A673 (cell line): ENCODE measurements around the gene LGALS16. TPM values are rescaled to one million over a fixed set of nuclear protein-coding genes. Genes with fewer than 3 reads are reported as not detected.
A peak's percentile ranks its signal among the peaks of the same experiment; 100 is the strongest.

ENCODE experiments used
- BruUV-seq: library from RNA; stranded (reverse); fragments of 400-500 nt; replicated peaks from 2 replicates; lab custom pipeline; 2021; lab: Mats Ljungman, UMichigan
- CTCF ChIA-PET: fragments of 300-600 bp; sonication (Branson Sonifier 250); formaldehyde crosslinking; loops from one replicate; lab custom pipeline; 2022; ENCODE audit warnings: antibody characterized with exemption; lab: Charles Lee
- POLR2A ChIA-PET: fragments of 300-600 bp; sonication (Branson Sonifier 250); formaldehyde crosslinking; loops from one replicate; lab custom pipeline; 2022; ENCODE audit warnings: antibody characterized with exemption; ENCODE audit not compliant: low non-redundant PET; lab: Charles Lee
- DNase-seq: peaks from one replicate; pipeline ENCODE4 v3.0.0-alpha.2; 2015; ENCODE audit warnings: low spot score
- H3K27ac ChIP-seq: fragments of 200-600 bp; sonication (generic); 2 replicates; pipeline ENCODE4 v1.5.1; 2016; ENCODE audit warnings: mixed run types, low read depth, mild to moderate bottlenecking, mixed read lengths, antibody characterized with exemption, low read length; ENCODE audit not compliant: poor library complexity, severe bottlenecking
- H3K27me3 ChIP-seq: fragments of 200-600 bp; sonication (generic); replicated peaks from 2 replicates; pipeline ENCODE4 v1.6.1; 2017; ENCODE audit warnings: mixed run types, low read depth, mild to moderate bottlenecking, mixed read lengths, antibody characterized with exemption, low read length; ENCODE audit not compliant: insufficient read depth, poor library complexity
- H3K36me3 ChIP-seq: fragments of 200-600 bp; sonication (generic); 2 replicates; pipeline ENCODE4 v1.6.1; 2016; ENCODE audit warnings: mixed run types, mild to moderate bottlenecking, mixed read lengths, antibody characterized with exemption, low read length; ENCODE audit not compliant: insufficient read depth, poor library complexity, severe bottlenecking
- H3K4me1 ChIP-seq: fragments of 200-600 bp; sonication (generic); 2 replicates; pipeline ENCODE4 v1.6.1; 2017; ENCODE audit warnings: mixed run types, mild to moderate bottlenecking, mixed read lengths, antibody characterized with exemption, low read length; ENCODE audit not compliant: insufficient read depth, poor library complexity, severe bottlenecking
- H3K4me3 ChIP-seq: fragments of 200-600 bp; sonication (generic); 2 replicates; pipeline ENCODE4 v1.5.1; 2016; ENCODE audit warnings: low read depth, mixed run types, mild to moderate bottlenecking, mixed read lengths, low read length; ENCODE audit not compliant: poor library complexity, severe bottlenecking
- H3K9me3 ChIP-seq: fragments of 200-600 bp; sonication (generic); 2 replicates; pipeline ENCODE4 v1.6.1; 2016; ENCODE audit warnings: mixed run types, low read depth, mild to moderate bottlenecking, mixed read lengths, antibody characterized with exemption, low read length; ENCODE audit not compliant: poor library complexity, severe bottlenecking
- EZH2 ChIP-seq: fragments of 200-600 bp; sonication (generic); IDR thresholded peaks from 2 replicates; pipeline ENCODE4 v1.6.1; 2017; ENCODE audit warnings: borderline replicate concordance, low read depth, mild to moderate bottlenecking, mixed read lengths, antibody characterized with exemption, low read length; ENCODE audit not compliant: poor library complexity, severe bottlenecking
- intact Hi-C: fragments of 100-400 bp; cut with micrococcal nuclease; formaldehyde crosslinking; loops from one replicate; pipeline ENCODE4 v1.10.0; 2022; ENCODE audit not compliant: unreplicated experiment
- total RNA-seq: library from RNA; stranded (reverse); gene quantifications from 2 replicates; pipeline ENCODE4 v1.2.3, GENCODE V29; 2021
- TF ChIP-seq, protein P1 (sequence below): fragments of 300-800, 200-600 bp; sonication (generic); conservative IDR thresholded peaks from 2 replicates; pipeline ENCODE4 v1.5.1; 2017; ENCODE audit warnings: low read depth, mild to moderate bottlenecking, antibody characterized with exemption, low read length, moderate library complexity, mixed read lengths

Gene LGALS16
- total RNA-seq, 1 experiment from 2014 or later = not detected

DNA sequence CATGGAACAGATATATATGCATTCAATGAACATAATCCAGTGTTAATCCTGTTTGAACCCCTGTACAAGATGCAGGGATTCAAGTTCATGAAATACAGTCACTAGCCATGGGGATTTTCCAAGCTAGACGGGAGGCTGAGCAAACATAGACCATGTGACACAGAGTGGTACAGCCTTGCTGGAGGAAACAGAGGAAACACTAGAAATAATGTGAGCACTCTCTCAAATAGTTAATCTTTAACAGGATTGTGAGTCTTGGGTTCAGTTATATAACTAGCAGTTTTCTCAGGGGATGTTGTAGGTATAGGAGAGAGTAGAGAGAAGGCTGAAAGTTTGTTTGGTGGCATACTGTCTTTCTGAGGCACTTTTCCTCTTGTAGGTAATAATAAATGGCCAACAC, 13.9 kb upstream of the LGALS16 start:
- H3K27me3 ChIP-seq = peaks cover 16% of the 10 kb centered on the region

DNA sequence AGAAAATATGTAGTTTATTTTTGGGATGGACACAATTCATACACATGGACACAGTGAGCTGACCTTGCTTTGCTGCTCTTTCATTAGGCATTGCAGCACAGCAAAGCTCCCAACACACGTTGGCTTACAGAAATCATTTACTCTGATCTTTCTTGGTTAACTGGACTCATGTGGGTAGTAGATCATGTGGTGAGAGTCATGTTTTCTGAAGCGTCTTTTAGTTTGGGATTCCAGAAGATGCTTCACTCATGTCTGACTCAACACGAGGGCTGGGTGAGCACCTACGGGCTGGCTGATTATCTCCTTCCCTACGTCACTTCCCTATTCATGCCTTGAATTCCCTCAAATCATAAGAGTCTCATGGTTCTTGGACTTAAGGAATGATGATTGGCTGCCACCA, 12.1 kb upstream of the LGALS16 start:
- Histone ChIP-seq H3K9me3 (no peaks in the 10 kb centered on the region), H3K36me3 (no peaks in the 10 kb centered on the region), H3K27me3 (peaks cover 15% of the 10 kb centered on the region), H3K4me3 (no peak overlapping the region), H3K27ac (no peak overlapping the region), H3K4me1 (no peaks in the 10 kb centered on the region)
- intact Hi-C loops = no loop called here
- ChIA-PET CTCF (no interaction called here), POLR2A (no interaction called here)
- BruUV-seq = no TSS peak
- DNase-seq = no peak
- TF ChIP-seq, protein P1, sequence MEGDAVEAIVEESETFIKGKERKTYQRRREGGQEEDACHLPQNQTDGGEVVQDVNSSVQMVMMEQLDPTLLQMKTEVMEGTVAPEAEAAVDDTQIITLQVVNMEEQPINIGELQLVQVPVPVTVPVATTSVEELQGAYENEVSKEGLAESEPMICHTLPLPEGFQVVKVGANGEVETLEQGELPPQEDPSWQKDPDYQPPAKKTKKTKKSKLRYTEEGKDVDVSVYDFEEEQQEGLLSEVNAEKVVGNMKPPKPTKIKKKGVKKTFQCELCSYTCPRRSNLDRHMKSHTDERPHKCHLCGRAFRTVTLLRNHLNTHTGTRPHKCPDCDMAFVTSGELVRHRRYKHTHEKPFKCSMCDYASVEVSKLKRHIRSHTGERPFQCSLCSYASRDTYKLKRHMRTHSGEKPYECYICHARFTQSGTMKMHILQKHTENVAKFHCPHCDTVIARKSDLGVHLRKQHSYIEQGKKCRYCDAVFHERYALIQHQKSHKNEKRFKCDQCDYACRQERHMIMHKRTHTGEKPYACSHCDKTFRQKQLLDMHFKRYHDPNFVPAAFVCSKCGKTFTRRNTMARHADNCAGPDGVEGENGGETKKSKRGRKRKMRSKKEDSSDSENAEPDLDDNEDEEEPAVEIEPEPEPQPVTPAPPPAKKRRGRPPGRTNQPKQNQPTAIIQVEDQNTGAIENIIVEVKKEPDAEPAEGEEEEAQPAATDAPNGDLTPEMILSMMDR = no peak
- TF ChIP-seq EZH2 = no peak

More for the DNA sequence above, 13.9 kb upstream of the LGALS16 start:
- Histone ChIP-seq H3K9me3 (no peaks in the 10 kb centered on the region), H3K36me3 (no peaks in the 10 kb centered on the region), H3K27ac (no peak overlapping the region), H3K4me3 (no peak overlapping the region), H3K4me1 (no peaks in the 10 kb centered on the region)
- no peak for DNase-seq
- POLR2A ChIA-PET = no interaction called here
- CTCF ChIA-PET = no interaction called here
- TF ChIP-seq EZH2 = no peak
- BruUV-seq = no TSS peak
- intact Hi-C loops = no loop called here

DNA sequence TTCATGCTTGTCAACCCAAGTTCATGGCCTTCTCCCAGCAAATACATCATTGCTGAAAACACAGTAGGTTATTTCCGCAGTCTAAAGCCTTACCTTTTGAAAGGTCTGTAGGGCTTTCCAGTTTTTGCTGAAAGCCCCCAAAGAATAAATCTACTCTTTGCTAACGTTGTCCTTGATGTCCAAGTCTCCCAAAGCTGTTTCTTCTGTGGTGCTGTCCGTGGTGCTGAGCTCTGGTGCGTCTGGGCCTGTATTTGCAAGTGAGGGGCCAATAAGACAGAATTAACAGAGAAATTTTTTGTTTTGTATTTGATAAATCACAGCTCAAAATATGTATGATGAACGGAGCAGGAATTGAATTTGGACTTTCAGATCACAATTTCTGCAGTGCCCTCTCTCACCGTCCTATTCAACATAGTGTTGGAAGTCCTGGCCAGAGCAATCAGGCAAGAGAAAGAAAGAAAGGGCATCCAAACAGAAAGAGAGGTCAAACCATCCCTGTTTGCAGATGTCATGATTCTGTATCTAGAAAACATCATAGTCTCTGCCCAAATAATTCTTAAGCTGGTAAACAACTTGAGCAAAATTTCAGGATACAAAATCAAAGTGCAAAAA, 9.8 kb upstream of the LGALS16 start:
- Histone ChIP-seq H3K4me1 (no peaks in the 10 kb centered on the region), H3K27me3 (peaks cover 18% of the 10 kb centered on the region), H3K4me3 (no peak overlapping the region), H3K9me3 (no peaks in the 10 kb centered on the region), H3K36me3 (no peaks in the 10 kb centered on the region), H3K27ac (no peak overlapping the region)
- DNase-seq = peak; percentile 48
- BruUV-seq = no TSS peak
- POLR2A ChIA-PET = no interaction called here
- CTCF ChIA-PET = no interaction called here
- TF ChIP-seq EZH2 = no peak
- TF ChIP-seq, protein P1 = no peak
- intact Hi-C loops = no loop called here

DNA sequence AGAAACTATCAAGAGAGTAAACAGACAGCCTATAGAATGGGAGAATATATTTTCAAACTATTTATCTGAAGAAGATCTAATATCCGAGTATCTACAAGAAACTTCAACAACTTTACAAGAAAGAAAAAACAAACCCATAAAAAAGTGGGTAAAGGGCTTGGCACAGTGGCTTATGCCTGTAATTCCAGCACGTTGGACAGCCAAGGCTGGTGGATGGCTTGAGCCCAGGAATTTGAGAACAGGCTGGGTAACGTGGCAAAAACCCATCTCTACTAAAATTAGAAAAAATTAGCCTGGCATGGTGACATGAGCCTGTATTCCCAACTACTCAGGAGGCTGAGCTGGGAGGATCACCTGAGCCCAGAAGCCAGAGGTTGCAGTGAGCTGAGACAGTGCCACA, 7.8 kb upstream of the LGALS16 start:
- no peak overlapping the region for H3K4me3 ChIP-seq
- no peak overlapping the region for H3K27ac ChIP-seq
- H3K9me3 ChIP-seq = no peaks in the 10 kb centered on the region
- no peaks in the 10 kb centered on the region for H3K4me1 ChIP-seq
- CTCF ChIA-PET = no interaction called here
- no TSS peak for BruUV-seq
- DNase-seq = no peak
- TF ChIP-seq EZH2 = no peak
- TF ChIP-seq, protein P1 = no peak
- intact Hi-C loops = no loop called here
- POLR2A ChIA-PET = no interaction called here
- no peaks in the 10 kb centered on the region for H3K36me3 ChIP-seq
- H3K27me3 ChIP-seq = peaks cover 18% of the 10 kb centered on the region
